Tongue (tissue), 2 donors: ENCODE measurements around the gene KCNH8. TPM values are rescaled to one million over a fixed set of nuclear protein-coding genes. Genes with fewer than 3 reads are reported as not detected.

Experiments used
- DNase-seq: peaks from one replicate; pipeline ENCODE4 v3.0.0-alpha.2; 2015
- total RNA-seq: library from RNA; depleted of rRNA; stranded (reverse); fragments of >200 nt; gene quantifications from one replicate; pipeline ENCODE4 v1.2.3, GENCODE V29; 2014

Gene KCNH8
- total RNA-seq, 1 donor from 2014 or later = 0.21 TPM

- no peak for DNase-seq
Measured at GRCh38 chr3:19250959-19251610, 102.8 kb downstream of the KCNH8 start.

GRCh38 chr3:19254189-19254588 is 105.9 kb downstream of the KCNH8 start:
- DNase-seq = no peak

GRCh38 chr3:19254784-19255338 is 106.6 kb downstream of the KCNH8 start:
- DNase-seq = no peak

- no peak for DNase-seq
Measured at GRCh38 chr3:19256313-19256712, 108.0 kb downstream of the KCNH8 start.

GRCh38 chr3:19263606-19264005 is 115.3 kb downstream of the KCNH8 start:
- DNase-seq = no peak

- DNase-seq = no peak
Measured at GRCh38 chr3:19264424-19264823, 116.1 kb downstream of the KCNH8 start.

GRCh38 chr3:19267040-19267439 is 118.7 kb downstream of the KCNH8 start:
- no peak for DNase-seq

- DNase-seq = no peak
Measured at GRCh38 chr3:19270481-19270880, 122.2 kb downstream of the KCNH8 start.

GRCh38 chr3:19272296-19272695 is 124.0 kb downstream of the KCNH8 start:
- no peak for DNase-seq

- no peak for DNase-seq
Measured at GRCh38 chr3:19273091-19273490, 124.8 kb downstream of the KCNH8 start.

- DNase-seq = no peak
Measured at GRCh38 chr3:19274576-19274975, 126.3 kb downstream of the KCNH8 start.

- no peak for DNase-seq
Measured at GRCh38 chr3:19284974-19285373, 136.7 kb downstream of the KCNH8 start.

GRCh38 chr3:19293295-19293694 is 145.0 kb downstream of the KCNH8 start:
- no peak for DNase-seq

GRCh38 chr3:19295208-19295607 is 146.9 kb downstream of the KCNH8 start:
- DNase-seq = no peak

- no peak for DNase-seq
Measured at GRCh38 chr3:19331931-19332330, 183.6 kb downstream of the KCNH8 start.

- no peak for DNase-seq
Measured at GRCh38 chr3:19334120-19334519, 185.8 kb downstream of the KCNH8 start.

- no peak for DNase-seq
Measured at GRCh38 chr3:19338769-19339168, 190.5 kb downstream of the KCNH8 start.

- DNase-seq = no peak
Measured at GRCh38 chr3:19342389-19342788, 194.1 kb downstream of the KCNH8 start.

GRCh38 chr3:19346759-19347158 is 198.4 kb downstream of the KCNH8 start:
- no peak for DNase-seq

GRCh38 chr3:19347671-19348070 is 199.4 kb downstream of the KCNH8 start:
- no peak for DNase-seq

- no peak for DNase-seq
Measured at GRCh38 chr3:19348500-19348899, 200.2 kb downstream of the KCNH8 start.

GRCh38 chr3:19348941-19349564 is 200.7 kb downstream of the KCNH8 start:
- peak; percentile 8 for DNase-seq

GRCh38 chr3:19357947-19358346 is 209.6 kb downstream of the KCNH8 start:
- DNase-seq = no peak

- no peak for DNase-seq
Measured at GRCh38 chr3:19363071-19363470, 214.8 kb downstream of the KCNH8 start.
